Stimulated activated memory B cell treated with anti-CD40 and anti-IgM and Interleukin-4, amounts not matched to agents 10 μg/mL and 1 μg/mL and 100 μg/mL, for 72 hours (primary cell): ENCODE measurements around the gene SAMD13.

ENCODE experiments used
- ATAC-seq: fragments of 150-1000 bp; cut with Tn5 transposase; 2 replicates; pipeline ENCODE4 v1.10.0; 2021
- H3K27ac Mint-ChIP-seq: one replicate; pipeline ENCODE4 v1.8.0; 2022; ENCODE audit warnings: mild to moderate bottlenecking, mixed read lengths
- H3K27me3 Mint-ChIP-seq: one replicate; pipeline ENCODE4 v1.8.0; 2022; ENCODE audit warnings: mixed read lengths
- H3K36me3 Mint-ChIP-seq: one replicate; pipeline ENCODE4 v1.8.0; 2022; ENCODE audit warnings: mixed read lengths
- H3K4me1 Mint-ChIP-seq: one replicate; pipeline ENCODE4 v1.8.0; 2022; ENCODE audit warnings: mixed read lengths
- H3K4me3 Mint-ChIP-seq: one replicate; pipeline ENCODE4 v1.8.0; 2022; ENCODE audit warnings: mild to moderate bottlenecking, moderate library complexity, mixed read lengths
- H3K9me3 Mint-ChIP-seq: one replicate; pipeline ENCODE4 v1.8.0; 2022; ENCODE audit warnings: mixed read lengths

Gene SAMD13

GRCh38 chr1:84298328-84298683 is 3.2 kb upstream of the SAMD13 start:
- peaks cover 5% of the 10 kb centered on the region for H3K36me3 Mint-ChIP-seq
- peak overlapping the region; percentile 97 for H3K4me3 Mint-ChIP-seq
- peaks cover 3% of the 10 kb centered on the region for H3K9me3 Mint-ChIP-seq
- peak; percentile 92 for ATAC-seq
- peak overlapping the region; percentile 89 for H3K27ac Mint-ChIP-seq
- peaks cover 21% of the 10 kb centered on the region for H3K4me1 Mint-ChIP-seq
- H3K27me3 Mint-ChIP-seq, result no peaks in the 10 kb centered on the region

- Mint-ChIP-seq H3K9me3 (peaks cover 3% of the 10 kb centered on the region), H3K27ac (peak overlapping the region; percentile 89), H3K4me3 (peak overlapping the region; percentile 97), H3K4me1 (peaks cover 24% of the 10 kb centered on the region), H3K36me3 (peaks cover 5% of the 10 kb centered on the region), H3K27me3 (no peaks in the 10 kb centered on the region)
- ATAC-seq, result peak; percentile 73
These were observed 2.6 kb upstream of the SAMD13 start for GRCh38 chr1:84298684-84299535.

- peaks cover 24% of the 10 kb centered on the region for H3K4me1 Mint-ChIP-seq
- peak overlapping the region; percentile 89 for H3K27ac Mint-ChIP-seq
- H3K36me3 Mint-ChIP-seq, result peaks cover 5% of the 10 kb centered on the region
- H3K27me3 Mint-ChIP-seq, result no peaks in the 10 kb centered on the region
- no peak for ATAC-seq
- no peaks in the 10 kb centered on the region for H3K9me3 Mint-ChIP-seq
- H3K4me3 Mint-ChIP-seq, result peak overlapping the region; percentile 97
These were observed 1.9 kb upstream of the SAMD13 start for GRCh38 chr1:84299536-84300170.

GRCh38 chr1:84300501-84300900 is 1.0 kb upstream of the SAMD13 start:
- H3K4me3 Mint-ChIP-seq, result no peak overlapping the region
- H3K4me1 Mint-ChIP-seq, result peaks cover 24% of the 10 kb centered on the region
- no peaks in the 10 kb centered on the region for H3K27me3 Mint-ChIP-seq
- peaks cover 5% of the 10 kb centered on the region for H3K36me3 Mint-ChIP-seq
- ATAC-seq, result no peak
- H3K27ac Mint-ChIP-seq, result no peak overlapping the region
- H3K9me3 Mint-ChIP-seq, result no peaks in the 10 kb centered on the region

GRCh38 chr1:84301785-84302385 is 377 bp downstream of the SAMD13 start:
- Mint-ChIP-seq H3K4me3 (peak overlapping the region; percentile 43), H3K36me3 (no peaks in the 10 kb centered on the region), H3K27me3 (no peaks in the 10 kb centered on the region), H3K9me3 (peaks cover 2% of the 10 kb centered on the region), H3K27ac (no peak overlapping the region), H3K4me1 (peaks cover 24% of the 10 kb centered on the region)
- ATAC-seq, result no peak

- no peak for ATAC-seq
- Mint-ChIP-seq H3K36me3 (peaks cover 10% of the 10 kb centered on the region), H3K27me3 (no peaks in the 10 kb centered on the region), H3K4me1 (peaks cover 24% of the 10 kb centered on the region), H3K27ac (peak overlapping the region; percentile 13), H3K9me3 (peaks cover 8% of the 10 kb centered on the region), H3K4me3 (peak overlapping the region; percentile 64)
These were observed 1.9 kb downstream of the SAMD13 start for GRCh38 chr1:84303314-84303830.

DNA sequence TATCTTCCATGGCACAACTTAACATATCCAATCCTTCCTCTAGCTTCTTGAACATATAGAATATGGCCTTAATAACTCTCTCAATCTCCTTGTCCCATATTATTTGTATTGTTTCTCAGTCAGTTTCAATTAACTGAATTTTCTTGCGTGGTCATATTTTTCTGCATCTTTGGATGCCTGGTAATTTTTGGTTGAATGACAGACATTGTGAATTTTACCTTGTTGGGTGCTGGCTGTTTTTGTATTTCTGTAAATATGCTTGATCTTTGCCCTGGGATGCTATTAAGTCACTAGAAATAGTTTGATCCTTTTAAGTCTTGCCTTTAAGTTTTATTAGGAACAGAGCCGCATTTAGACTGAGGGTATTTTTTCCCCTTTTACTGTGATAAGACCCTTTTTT is 5.9 kb downstream of the SAMD13 start:
- Mint-ChIP-seq H3K9me3 (peaks cover 8% of the 10 kb centered on the region), H3K4me3 (no peak overlapping the region), H3K27me3 (no peaks in the 10 kb centered on the region), H3K4me1 (peaks cover 11% of the 10 kb centered on the region), H3K27ac (no peak overlapping the region), H3K36me3 (peaks cover 10% of the 10 kb centered on the region)
- no peak for ATAC-seq

GRCh38 chr1:84311296-84311695 is 9.8 kb downstream of the SAMD13 start:
- no peak overlapping the region for H3K4me3 Mint-ChIP-seq
- H3K27ac Mint-ChIP-seq, result no peak overlapping the region
- no peaks in the 10 kb centered on the region for H3K4me1 Mint-ChIP-seq
- H3K9me3 Mint-ChIP-seq, result peaks cover 9% of the 10 kb centered on the region
- H3K36me3 Mint-ChIP-seq, result peaks cover 10% of the 10 kb centered on the region
- no peaks in the 10 kb centered on the region for H3K27me3 Mint-ChIP-seq
- no peak for ATAC-seq

DNA sequence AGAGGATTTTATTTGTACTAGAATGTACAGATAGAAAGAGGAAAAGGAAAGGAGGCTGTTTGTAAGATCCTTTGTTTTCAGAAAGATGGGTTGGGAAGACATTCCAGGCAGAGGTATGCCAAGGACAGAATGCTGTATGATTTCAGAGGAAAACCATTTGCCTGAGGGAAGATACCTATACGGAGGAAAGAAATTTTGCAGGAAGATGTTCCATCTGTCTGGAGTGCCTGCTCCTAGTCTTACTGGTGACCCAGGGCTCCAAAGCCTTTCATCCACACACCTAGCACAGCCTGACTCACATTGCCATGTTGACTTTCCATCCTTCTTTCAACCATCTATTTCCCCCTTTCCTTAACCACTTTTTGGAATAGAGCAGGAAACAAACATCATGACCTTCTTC is 18.2 kb downstream of the SAMD13 start:
- H3K27ac Mint-ChIP-seq, result no peak overlapping the region

GRCh38 chr1:84327830-84328229 is 26.3 kb downstream of the SAMD13 start:
- no peaks in the 10 kb centered on the region for H3K9me3 Mint-ChIP-seq
- no peak for ATAC-seq
- no peak overlapping the region for H3K4me3 Mint-ChIP-seq
- H3K27ac Mint-ChIP-seq, result no peak overlapping the region
- H3K4me1 Mint-ChIP-seq, result no peaks in the 10 kb centered on the region
- H3K36me3 Mint-ChIP-seq, result no peaks in the 10 kb centered on the region
- H3K27me3 Mint-ChIP-seq, result no peaks in the 10 kb centered on the region

More for the DNA sequence above, 18.2 kb downstream of the SAMD13 start:
- no peak for ATAC-seq
- Mint-ChIP-seq H3K36me3 (no peaks in the 10 kb centered on the region), H3K27me3 (no peaks in the 10 kb centered on the region), H3K4me1 (peaks cover 8% of the 10 kb centered on the region), H3K9me3 (peaks cover 3% of the 10 kb centered on the region), H3K4me3 (no peak overlapping the region)

DNA sequence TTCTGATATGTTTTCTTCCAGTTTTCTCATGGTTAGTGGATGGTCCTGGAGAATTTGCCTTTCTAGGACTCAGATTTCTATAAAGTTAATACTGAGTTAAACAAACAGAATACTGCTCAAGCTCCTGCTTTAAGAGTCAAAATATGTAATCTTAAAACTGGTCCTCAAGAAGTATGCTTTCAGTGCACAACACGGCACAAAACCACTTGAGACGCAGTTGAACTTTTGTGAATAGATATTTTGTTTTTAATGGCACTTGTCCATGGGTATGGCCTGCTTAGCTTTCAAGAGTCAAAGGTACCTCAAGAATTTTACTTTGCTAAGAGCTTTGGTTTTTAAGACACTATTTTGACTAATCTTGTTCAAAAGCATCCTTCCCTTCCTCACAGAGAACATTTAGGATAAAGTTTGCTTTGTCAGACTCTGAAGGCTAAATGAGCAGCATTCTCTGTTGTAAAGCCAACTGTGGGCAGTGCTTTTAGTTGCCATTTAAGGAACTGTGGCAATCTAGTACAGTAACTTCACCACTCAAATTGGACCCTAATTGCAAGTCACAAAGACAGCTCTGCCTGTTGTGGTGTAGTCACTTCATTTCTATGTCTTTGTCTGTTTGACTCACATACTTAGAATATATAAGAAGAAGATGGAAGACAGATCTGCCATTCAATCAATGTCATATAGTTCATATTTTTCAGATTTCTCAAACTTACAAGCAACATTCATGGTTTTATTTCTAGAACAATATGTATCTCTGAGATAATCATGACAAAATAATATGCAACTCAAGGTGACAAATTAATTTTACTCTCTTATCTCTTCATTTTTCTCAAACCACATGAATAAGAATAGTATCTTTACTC is 28.8 kb downstream of the SAMD13 start:
- Mint-ChIP-seq H3K4me3 (no peak overlapping the region), H3K27me3 (no peaks in the 10 kb centered on the region), H3K4me1 (no peaks in the 10 kb centered on the region), H3K27ac (no peak overlapping the region), H3K9me3 (peaks cover under 1% of the 10 kb centered on the region), H3K36me3 (no peaks in the 10 kb centered on the region)
- ATAC-seq, result no peak

- Mint-ChIP-seq H3K27me3 (peaks cover 15% of the 10 kb centered on the region), H3K27ac (no peak overlapping the region), H3K9me3 (peaks cover 12% of the 10 kb centered on the region), H3K4me3 (no peak overlapping the region), H3K4me1 (peaks cover 5% of the 10 kb centered on the region), H3K36me3 (peaks cover 7% of the 10 kb centered on the region)
- ATAC-seq, result no peak
These were observed 38.0 kb downstream of the SAMD13 start for GRCh38 chr1:84339503-84339902.

DNA sequence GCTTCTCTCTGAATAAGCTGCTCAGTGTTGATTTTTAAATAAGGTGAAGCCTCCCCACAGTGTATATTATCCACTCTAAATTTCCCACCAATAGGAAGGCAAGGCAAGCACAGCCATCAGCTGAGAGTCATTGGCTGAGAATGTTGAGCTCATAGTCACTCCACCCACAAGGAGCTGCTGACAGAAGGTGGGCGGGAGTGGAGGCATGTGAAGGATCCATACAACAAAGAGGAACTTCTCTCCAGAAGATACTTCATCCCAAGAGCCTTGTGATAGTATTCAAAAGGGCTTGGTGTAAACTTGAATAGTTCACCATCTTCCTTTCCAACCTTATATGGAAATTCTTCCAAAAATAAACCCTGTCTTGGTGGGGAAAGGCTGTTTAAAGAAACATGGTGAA is 42.8 kb downstream of the SAMD13 start:
- no peaks in the 10 kb centered on the region for H3K36me3 Mint-ChIP-seq
- H3K9me3 Mint-ChIP-seq, result no peaks in the 10 kb centered on the region
- no peak overlapping the region for H3K4me3 Mint-ChIP-seq
- peaks cover 10% of the 10 kb centered on the region for H3K27me3 Mint-ChIP-seq
- no peak for ATAC-seq
- no peak overlapping the region for H3K27ac Mint-ChIP-seq
- H3K4me1 Mint-ChIP-seq, result peaks cover 5% of the 10 kb centered on the region

DNA sequence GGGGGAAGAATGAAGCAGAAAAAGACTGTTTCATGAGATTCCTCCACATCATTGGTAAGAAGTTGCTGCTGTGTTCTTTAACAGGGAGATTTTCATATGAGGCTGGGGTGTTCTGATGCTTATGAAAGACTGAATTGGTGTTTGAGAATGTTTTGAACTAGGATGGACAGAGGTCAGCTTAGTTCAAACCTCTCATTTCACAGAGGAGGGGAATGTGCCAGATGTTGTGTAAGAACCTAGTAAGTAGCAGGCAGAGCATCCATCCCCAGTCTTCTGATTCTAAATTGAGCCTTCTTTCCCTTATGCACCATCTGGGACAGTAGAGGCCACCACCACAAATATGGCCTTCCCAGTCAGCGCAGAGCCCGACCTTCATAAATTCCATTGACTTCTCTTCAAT is 43.7 kb downstream of the SAMD13 start:
- no peak overlapping the region for H3K27ac Mint-ChIP-seq
- no peaks in the 10 kb centered on the region for H3K9me3 Mint-ChIP-seq
- no peak overlapping the region for H3K4me3 Mint-ChIP-seq
- H3K4me1 Mint-ChIP-seq, result no peaks in the 10 kb centered on the region
- ATAC-seq, result no peak
- H3K27me3 Mint-ChIP-seq, result peaks cover under 1% of the 10 kb centered on the region
- no peaks in the 10 kb centered on the region for H3K36me3 Mint-ChIP-seq
